Neural progenitor cell (in vitro differentiated cells): Measurements from ENCODE around the gene INTU. TPM values are rescaled to one million over a fixed set of nuclear protein-coding genes. Genes with fewer than 3 reads are reported as not detected.
"Not testable (repeated sequence)": the region's sequence is repeated elsewhere in the genome, so short reads cannot be mapped to it uniquely, and the experiment has no call there.

Source experiments
- DNase-seq: peaks from one replicate; pipeline ENCODE4 v3.0.0-alpha.2; 2016; ENCODE audit warnings: low spot score
- H2AFZ ChIP-seq: fragments of 200-600 bp; sonication (generic); replicated peaks from 2 replicates; pipeline ENCODE4 v1.6.1; 2016; ENCODE audit warnings: antibody characterized with exemption
- H3F3A ChIP-seq: fragments of 200-600 bp; sonication (generic); 2 replicates; pipeline ENCODE4 v1.6.1; 2016; ENCODE audit warnings: antibody characterized with exemption, low read depth
- H3K27ac ChIP-seq: fragments of 200-600 bp; sonication (generic); 2 replicates; pipeline ENCODE4 v1.5.1; 2016; ENCODE audit warnings: mild to moderate bottlenecking
- H3K27me3 ChIP-seq: fragments of 200-600 bp; sonication (generic); 2 replicates; pipeline ENCODE4 v1.6.1; 2016; ENCODE audit warnings: mild to moderate bottlenecking, moderate library complexity
- H3K36me3 ChIP-seq: fragments of 200-600 bp; sonication (generic); 2 replicates; pipeline ENCODE4 v1.5.1; 2016
- H3K4me1 ChIP-seq: fragments of 200-600 bp; sonication (generic); 2 replicates; pipeline ENCODE4 v1.6.1; 2016; ENCODE audit warnings: mixed run types
- H3K4me2 ChIP-seq: fragments of 200-600 bp; sonication (generic); 2 replicates; pipeline ENCODE4 v1.6.1; 2016
- H3K4me3 ChIP-seq: fragments of 200-600 bp; sonication (generic); 2 replicates; pipeline ENCODE4 v1.5.1; 2016
- H3K79me2 ChIP-seq: fragments of 200-600 bp; sonication (generic); 2 replicates; pipeline ENCODE4 v1.6.1; 2016; ENCODE audit warnings: low read depth
- H3K9ac ChIP-seq: fragments of 200-600 bp; sonication (generic); 2 replicates; pipeline ENCODE4 v1.6.1; 2016
- H3K9me3 ChIP-seq: fragments of 200-600 bp; sonication (generic); 2 replicates; pipeline ENCODE4 v1.5.1; 2016; ENCODE audit warnings: low read depth
- H4K20me1 ChIP-seq: fragments of 200-600 bp; sonication (generic); 2 replicates; pipeline ENCODE4 v1.6.1; 2016; ENCODE audit warnings: low read depth
- H3K27ac Mint-ChIP-seq: 3 replicates; pipeline ENCODE4 v1.8.0; 2021; ENCODE audit warnings: mixed read lengths
- H3K27me3 Mint-ChIP-seq: 2 replicates; pipeline ENCODE4 v1.8.0; 2022; ENCODE audit warnings: low read depth, mild to moderate bottlenecking, inconsistent platforms, moderate library complexity, mixed read lengths; ENCODE audit not compliant: insufficient read depth
- H3K36me3 Mint-ChIP-seq: 3 replicates; pipeline ENCODE4 v1.8.0; 2021; ENCODE audit warnings: mixed read lengths
- H3K4me1 Mint-ChIP-seq: 3 replicates; pipeline ENCODE4 v1.8.0; 2021; ENCODE audit warnings: mixed read lengths
- H3K4me3 Mint-ChIP-seq: 3 replicates; pipeline ENCODE4 v1.8.0; 2021; ENCODE audit warnings: mild to moderate bottlenecking, moderate library complexity, mixed read lengths
- H3K9me3 Mint-ChIP-seq: 3 replicates; pipeline ENCODE4 v1.8.0; 2020; ENCODE audit warnings: mixed read lengths
- CTCF ChIP-seq: fragments of 200-600 bp; sonication (generic); IDR thresholded peaks from 2 replicates; pipeline ENCODE4 v1.5.1; 2017; ENCODE audit warnings: antibody characterized with exemption, mild to moderate bottlenecking
- EZH2 ChIP-seq: fragments of 200-600 bp; sonication (generic); IDR thresholded peaks from 2 replicates; pipeline ENCODE4 v1.6.1; 2017; ENCODE audit warnings: antibody characterized with exemption, mild to moderate bottlenecking, moderate library complexity
- EZH2phosphoT487 ChIP-seq: fragments of 200-600 bp; sonication (generic); IDR thresholded peaks from 2 replicates; pipeline ENCODE4 v1.6.1; 2017; ENCODE audit warnings: antibody characterized with exemption
- total RNA-seq: library from RNA; depleted of rRNA; stranded (reverse); fragments of >200 nt; gene quantifications from 2 replicates; pipeline ENCODE4 v1.2.3, GENCODE V29; 2015; ENCODE audit warnings: low replicate concordance

INTU gene
- total RNA-seq, 1 donor from 2014 or later: 31.2 TPM

- no peak overlapping the region for H3K4me2 ChIP-seq
- no peaks in the 10 kb centered on the region for H3K4me1 ChIP-seq
- no peaks in the 10 kb centered on the region for H3F3A ChIP-seq
- Mint-ChIP-seq H3K36me3 (peaks cover 28% of the 10 kb centered on the region), H3K27me3 (no peaks in the 10 kb centered on the region), H3K4me3 (no peak overlapping the region), H3K27ac (no peak overlapping the region), H3K4me1 (no peaks in the 10 kb centered on the region), H3K9me3 (no peaks in the 10 kb centered on the region)
- H3K27me3 ChIP-seq: no peaks in the 10 kb centered on the region
- H3K27ac ChIP-seq: no peak overlapping the region
- TF ChIP-seq EZH2phosphoT487 (no peak), EZH2 (no peak), CTCF (no peak)
- H3K9ac ChIP-seq: no peak overlapping the region
- no peaks in the 10 kb centered on the region for H4K20me1 ChIP-seq
- no peak overlapping the region for H2AFZ ChIP-seq
- H3K4me3 ChIP-seq: no peak overlapping the region
- no peaks in the 10 kb centered on the region for H3K9me3 ChIP-seq
- no peaks in the 10 kb centered on the region for H3K79me2 ChIP-seq
- DNase-seq: no peak
- no peaks in the 10 kb centered on the region for H3K36me3 ChIP-seq
Measured at GRCh38 chr4:127642169-127642568, 9.4 kb downstream of the INTU start.

GRCh38 chr4:127643791-127644190 is 11.0 kb downstream of the INTU start:
- H3K36me3 ChIP-seq: no peaks in the 10 kb centered on the region
- peaks cover 40% of the 10 kb centered on the region for H3K36me3 Mint-ChIP-seq
- no peaks in the 10 kb centered on the region for H4K20me1 ChIP-seq
- TF ChIP-seq EZH2: no peak
- TF ChIP-seq EZH2phosphoT487: no peak
- TF ChIP-seq CTCF: no peak
- H3K27ac ChIP-seq: no peak overlapping the region
- no peaks in the 10 kb centered on the region for H3K9me3 ChIP-seq
- no peaks in the 10 kb centered on the region for H3K27me3 Mint-ChIP-seq
- H2AFZ ChIP-seq: no peak overlapping the region
- H3K4me1 ChIP-seq: no peaks in the 10 kb centered on the region
- no peak overlapping the region for H3K4me2 ChIP-seq
- DNase-seq: no peak
- H3K4me3 Mint-ChIP-seq: no peak overlapping the region
- no peaks in the 10 kb centered on the region for H3K4me1 Mint-ChIP-seq
- H3K9me3 Mint-ChIP-seq: no peaks in the 10 kb centered on the region
- no peak overlapping the region for H3K4me3 ChIP-seq
- no peak overlapping the region for H3K27ac Mint-ChIP-seq
- H3F3A ChIP-seq: no peaks in the 10 kb centered on the region
- no peak overlapping the region for H3K9ac ChIP-seq
- H3K79me2 ChIP-seq: no peaks in the 10 kb centered on the region
- H3K27me3 ChIP-seq: no peaks in the 10 kb centered on the region

GRCh38 chr4:127648061-127648460 is 15.3 kb downstream of the INTU start:
- Mint-ChIP-seq H3K27ac (no peak overlapping the region), H3K4me1 (no peaks in the 10 kb centered on the region)
- H3K9ac ChIP-seq: no peak overlapping the region

GRCh38 chr4:127655590-127655989 is 22.8 kb downstream of the INTU start:
- not testable (repeated sequence) for H3K27me3 Mint-ChIP-seq, H2AFZ ChIP-seq, H3K9ac ChIP-seq, H3K79me2 ChIP-seq, H3K9me3 Mint-ChIP-seq, H3K9me3 ChIP-seq, H3K4me1 ChIP-seq, H3K27ac Mint-ChIP-seq, H3K27ac ChIP-seq, H3K27me3 ChIP-seq, H3K36me3 ChIP-seq, H4K20me1 ChIP-seq, H3K4me3 Mint-ChIP-seq, H3K4me1 Mint-ChIP-seq, H3F3A ChIP-seq, DNase-seq
- peaks cover 34% of the 10 kb centered on the region for H3K36me3 Mint-ChIP-seq
- Histone ChIP-seq H3K4me3 (peak overlapping the region; percentile 43), H3K4me2 (peak overlapping the region; percentile 64)

More at GRCh38 chr4:127648061-127648460, 15.3 kb downstream of the INTU start:
- DNase-seq: no peak
- Histone ChIP-seq H3F3A (no peaks in the 10 kb centered on the region), H2AFZ (no peak overlapping the region), H3K27me3 (no peaks in the 10 kb centered on the region), H3K36me3 (no peaks in the 10 kb centered on the region), H3K4me2 (no peak overlapping the region), H3K27ac (no peak overlapping the region), H3K4me1 (no peaks in the 10 kb centered on the region), H3K79me2 (no peaks in the 10 kb centered on the region), H3K4me3 (no peak overlapping the region), H4K20me1 (no peaks in the 10 kb centered on the region), H3K9me3 (no peaks in the 10 kb centered on the region)
- peaks cover 48% of the 10 kb centered on the region for H3K36me3 Mint-ChIP-seq
- H3K9me3 Mint-ChIP-seq: peaks cover 2% of the 10 kb centered on the region
- H3K4me3 Mint-ChIP-seq: no peak overlapping the region
- TF ChIP-seq EZH2phosphoT487 (no peak), EZH2 (no peak), CTCF (no peak)
- H3K27me3 Mint-ChIP-seq: no peaks in the 10 kb centered on the region
